Activated CD4-positive, CD25-positive, alpha-beta regulatory T cell treated with anti-CD3 and anti-CD28 coated beads, Interleukin-2, amount 50 U/mL, for 24 hours (primary cell): ENCODE results near the gene SLC2A9.
A peak's percentile ranks its signal among the peaks of the same experiment; 100 is the strongest.

Experiments
- ATAC-seq, 2 donors: fragments of 150-1000 bp; cut with Tn5 transposase; one replicate each; pipeline ENCODE4 v1.10.0; 2021; ENCODE audit warnings: mild to moderate bottlenecking in 1 of 2, moderate library complexity in 1 of 2

Gene SLC2A9

DNA sequence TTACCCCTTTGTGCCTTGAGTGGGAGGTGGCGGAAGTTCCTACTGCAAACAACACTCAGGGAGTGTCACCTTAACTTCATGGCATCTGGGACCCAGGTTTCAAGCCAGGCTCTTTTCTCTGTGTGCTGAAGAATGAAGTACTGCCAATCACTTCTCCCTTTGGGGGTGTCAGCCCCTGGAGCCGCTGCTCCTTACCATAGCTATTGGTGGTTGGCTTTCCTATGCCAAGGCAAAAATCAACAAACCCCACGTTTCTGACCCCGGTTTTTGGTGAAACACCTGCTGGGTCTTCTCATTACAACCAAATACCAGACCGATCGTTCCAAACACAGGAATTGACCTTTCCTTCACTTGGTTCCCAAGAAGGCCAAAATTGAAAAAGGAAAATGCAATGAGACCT, 19.7 kb upstream of the SLC2A9 start:
- no peak for ATAC-seq

DNA sequence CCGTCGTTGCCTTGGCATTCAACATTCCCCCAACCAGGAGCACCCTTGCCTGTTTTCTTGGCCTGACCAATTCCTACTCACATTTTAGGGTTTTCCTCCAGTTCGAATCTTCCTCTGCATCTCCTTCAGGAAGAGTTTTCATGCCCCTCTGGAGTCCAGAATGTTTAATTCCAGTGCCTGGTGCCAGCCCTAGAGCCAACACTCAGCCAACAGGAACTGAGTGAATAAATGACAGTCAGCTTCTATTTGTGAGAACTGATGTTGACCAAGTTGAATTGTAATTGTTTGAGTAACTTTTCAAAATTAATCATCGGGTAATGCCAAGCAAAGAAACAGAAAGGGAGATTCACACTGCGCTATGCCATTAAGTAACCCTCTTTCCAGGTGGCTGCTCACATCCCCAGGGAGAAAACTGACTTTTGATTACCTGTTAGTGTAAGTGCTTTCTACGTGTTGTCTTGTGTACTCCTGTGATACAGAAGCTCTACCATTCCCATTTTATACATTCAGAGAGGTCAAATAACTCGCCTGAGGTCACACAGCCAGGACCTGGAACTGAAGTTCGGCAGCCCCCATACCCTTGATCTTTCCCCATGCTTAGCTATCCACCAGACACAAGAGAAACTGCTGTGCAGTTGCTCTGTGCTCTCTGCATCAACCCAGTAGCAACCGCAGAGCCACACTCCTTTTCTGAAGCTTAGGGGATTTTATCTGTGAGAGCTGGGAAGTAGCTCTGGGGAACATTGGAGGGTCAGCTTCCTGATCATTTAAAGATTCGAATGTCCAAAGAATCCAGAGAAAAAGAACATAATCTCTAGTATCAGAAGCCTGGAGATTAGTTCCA, 19.0 kb upstream of the SLC2A9 start:
- no peak for ATAC-seq

DNA sequence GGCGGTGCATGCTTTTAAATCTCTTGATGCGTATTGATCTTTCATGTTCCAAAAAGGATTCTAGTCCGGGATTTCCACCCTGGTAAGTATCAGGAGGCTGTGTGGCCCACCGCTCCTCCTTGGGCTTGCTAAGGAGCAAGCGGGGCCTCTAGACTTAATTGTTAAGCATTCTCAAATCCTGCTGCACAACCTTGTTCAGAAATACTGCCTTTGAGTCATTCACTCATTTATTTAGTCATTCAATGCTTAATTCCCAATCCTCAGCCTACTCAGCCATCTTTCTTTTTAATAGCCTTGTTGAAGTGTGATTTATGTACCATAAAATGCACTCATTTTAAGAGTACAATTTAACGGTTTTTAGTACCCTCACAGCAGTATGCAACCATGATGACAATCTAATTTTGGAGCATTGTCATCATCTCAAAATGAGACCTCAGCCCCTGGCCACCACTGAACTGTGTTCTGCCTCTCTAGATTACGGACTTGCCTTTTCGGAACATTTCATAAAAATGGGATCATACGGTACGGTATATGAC, 15.6 kb upstream of the SLC2A9 start:
- no peak for ATAC-seq

DNA sequence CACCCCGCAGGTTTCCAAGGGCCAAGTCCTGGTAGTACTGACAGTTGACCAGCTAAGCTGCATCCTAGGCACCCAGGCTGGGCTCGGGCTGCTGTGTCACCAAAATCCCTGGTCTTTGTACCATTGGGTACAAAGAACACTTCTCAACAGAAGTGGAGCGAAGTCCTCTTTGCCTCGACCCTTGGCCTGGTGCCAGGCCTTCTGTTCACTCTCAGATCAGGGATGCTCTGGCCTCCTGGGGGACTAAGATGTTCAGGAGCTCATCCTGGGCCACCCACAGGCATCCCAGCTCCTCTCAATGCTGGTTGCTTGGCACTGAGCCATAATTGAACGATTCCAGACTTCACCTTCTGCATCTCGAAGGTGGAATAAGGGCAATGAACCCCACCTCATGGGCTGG, 13.8 kb upstream of the SLC2A9 start:
- no peak for ATAC-seq

DNA sequence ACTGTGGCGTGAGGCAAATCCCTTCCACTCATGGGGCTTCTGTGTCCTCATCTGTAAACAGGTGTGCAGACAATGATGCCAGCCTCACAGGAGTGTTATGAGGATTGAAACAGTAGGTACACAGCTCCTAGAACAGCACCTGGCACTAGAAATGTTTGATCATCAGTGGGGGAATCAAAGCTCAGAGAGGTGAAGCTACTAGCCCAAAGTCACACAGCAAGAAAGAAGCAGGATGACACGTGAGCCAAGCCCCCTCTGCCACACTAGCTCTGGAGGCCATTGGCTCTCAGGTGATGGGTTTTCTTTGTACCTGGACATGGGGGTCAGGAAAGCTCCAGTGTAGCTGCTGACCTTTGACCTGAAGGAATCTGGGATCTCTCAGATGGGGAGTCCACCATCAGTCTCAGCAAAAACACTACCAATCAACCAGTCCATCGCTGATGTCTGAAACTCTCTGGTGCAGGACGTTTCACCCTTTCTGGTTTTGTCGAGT, 13.4 kb upstream of the SLC2A9 start:
- no peak for ATAC-seq

DNA sequence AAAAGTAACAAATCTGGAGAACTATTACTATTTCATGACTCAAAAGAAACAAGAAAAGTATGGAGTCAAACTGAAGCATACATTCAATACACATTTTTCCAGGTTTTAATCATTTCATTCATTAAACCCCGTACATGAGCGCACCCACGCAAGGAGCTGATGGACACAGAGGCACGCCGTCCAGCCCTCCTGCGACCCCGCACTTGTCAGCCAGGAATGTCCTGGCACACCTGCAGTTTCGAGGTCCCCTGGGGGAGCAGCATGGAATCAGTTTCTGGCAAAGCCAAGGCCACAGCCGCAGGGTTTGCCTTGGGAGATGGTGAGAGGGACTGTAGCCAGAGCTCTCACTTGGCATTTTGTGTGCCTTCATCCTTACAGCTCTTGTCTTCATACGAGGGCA, 12.8 kb upstream of the SLC2A9 start:
- no peak for ATAC-seq

DNA sequence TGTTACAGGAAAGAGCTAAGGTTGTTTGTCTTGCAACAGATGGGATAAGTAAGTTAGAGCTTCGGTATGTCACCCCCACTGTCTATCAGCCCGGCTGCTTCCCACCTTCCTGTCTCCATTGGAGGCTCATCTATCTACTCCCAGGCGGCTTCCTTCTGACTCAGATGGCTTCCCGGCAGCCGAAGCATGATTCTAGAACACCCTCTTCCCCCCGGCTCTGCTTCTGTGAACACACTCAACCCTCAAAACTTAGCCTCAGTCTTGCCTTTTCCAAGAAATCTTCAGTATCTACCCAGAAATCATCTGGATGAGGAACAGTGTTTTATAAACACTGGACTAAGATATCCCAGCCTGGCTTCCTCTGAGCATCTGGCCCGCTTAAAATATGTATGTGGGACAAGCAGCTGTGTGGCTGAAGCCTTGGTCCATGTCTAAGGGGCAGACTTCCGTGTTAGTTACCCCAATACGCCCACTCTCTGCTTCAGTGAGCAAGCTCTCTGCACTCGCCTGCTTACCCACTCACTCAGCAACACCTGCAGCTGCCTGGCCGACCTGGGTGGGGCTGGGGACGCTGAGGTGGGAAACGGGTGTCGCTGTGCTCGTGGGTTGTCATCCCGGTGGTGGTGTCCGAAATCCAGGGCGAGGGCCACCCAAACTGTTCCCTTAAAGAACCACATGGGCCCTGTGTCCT, 12.0 kb upstream of the SLC2A9 start:
- ATAC-seq = peak in 1 of 2 donors; percentile 36

DNA sequence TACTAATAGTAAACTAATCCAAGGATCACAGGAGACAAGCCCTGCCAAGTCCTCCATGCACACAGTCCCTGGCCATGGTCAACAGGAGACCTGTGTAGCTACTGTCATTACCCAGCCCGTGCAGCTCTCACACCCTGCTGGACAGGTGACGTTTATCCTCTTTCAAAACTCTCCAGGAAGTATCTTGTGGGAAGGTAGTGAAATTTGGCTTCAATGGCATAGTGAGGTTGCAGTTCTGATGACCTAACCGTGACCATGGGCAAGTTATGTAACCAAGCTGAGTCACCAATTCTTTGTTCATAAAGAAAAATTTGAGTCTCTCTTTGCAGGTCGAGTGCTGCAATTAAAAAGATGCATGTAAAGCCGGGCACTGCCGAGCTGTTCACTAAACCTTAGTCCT, 11.3 kb upstream of the SLC2A9 start:
- ATAC-seq = no peak

DNA sequence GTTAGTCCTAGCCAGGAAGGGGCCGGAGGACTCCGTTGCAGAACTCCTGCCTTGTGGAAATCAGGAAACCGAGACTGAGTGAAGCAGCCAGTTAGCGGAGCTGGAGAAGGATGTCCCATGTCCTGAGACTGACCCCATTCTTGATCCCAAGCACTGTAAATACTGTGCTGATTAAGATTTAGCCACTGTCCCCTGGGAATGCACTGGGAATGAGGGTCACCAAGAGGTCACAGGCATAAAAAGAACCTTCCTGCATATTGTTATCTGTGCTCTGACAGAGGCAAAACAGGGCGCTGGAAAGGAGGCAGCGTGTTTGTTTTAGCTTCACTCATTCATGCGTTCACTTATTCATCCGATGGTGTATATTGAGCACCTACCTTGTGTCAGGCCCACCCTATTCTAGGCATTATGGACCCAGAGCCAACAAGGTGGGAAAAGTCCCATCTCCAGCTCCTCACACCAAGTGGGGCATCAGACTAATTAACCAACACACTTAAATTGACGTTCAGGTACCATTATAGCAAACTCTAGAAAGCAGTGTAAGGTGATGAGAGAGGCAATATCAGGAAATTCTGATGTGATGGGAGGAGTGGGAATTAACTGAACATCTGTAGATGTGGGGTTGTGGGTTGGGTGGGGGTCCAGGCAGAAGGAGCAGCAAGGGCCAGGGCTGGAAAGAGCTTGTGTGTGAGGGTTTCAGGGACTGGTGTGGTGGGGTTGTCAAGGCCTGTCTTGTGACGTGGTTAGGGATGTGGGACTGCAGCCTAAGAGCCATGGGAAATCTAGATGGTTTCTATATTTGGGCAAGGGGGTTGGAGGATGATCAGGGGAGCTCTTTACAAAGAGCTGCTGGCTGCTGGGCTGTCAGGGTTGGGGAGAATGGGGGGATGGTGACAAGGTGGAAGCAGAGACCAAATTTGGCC, 10.6 kb upstream of the SLC2A9 start:
- ATAC-seq = no peak

DNA sequence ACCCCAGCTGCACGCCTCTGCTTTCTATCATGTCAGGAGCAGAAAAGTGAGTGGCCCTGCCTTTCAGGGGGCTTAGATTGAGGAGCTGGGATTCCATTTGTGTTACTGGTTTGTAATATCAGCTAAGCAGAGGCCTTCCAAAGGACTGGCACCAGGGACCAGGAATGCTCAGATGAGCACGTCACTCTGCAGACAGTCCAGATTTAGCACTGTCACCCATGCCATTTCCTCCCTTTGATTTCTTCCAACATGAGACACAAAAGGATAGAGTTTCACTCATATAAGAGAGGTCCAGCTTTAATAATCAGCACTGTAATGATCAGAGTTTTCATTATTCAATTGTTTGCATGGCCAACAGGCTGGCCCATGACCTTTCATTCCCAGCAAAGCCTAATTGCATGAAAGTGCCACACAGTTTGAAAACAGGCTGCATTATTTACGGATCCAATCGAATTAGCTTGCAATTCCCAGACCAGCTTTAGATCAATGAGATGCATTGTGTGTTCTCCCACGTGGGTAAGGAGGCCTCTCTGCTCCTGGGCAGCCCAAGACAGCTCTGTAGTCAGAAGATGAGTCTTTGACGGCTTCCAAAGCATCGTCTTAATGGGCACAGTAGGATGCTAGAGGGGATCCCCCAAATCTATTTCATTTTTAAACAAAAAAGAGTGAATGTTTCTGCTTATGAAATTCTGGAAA, 9.8 kb upstream of the SLC2A9 start:
- ATAC-seq = no peak

DNA sequence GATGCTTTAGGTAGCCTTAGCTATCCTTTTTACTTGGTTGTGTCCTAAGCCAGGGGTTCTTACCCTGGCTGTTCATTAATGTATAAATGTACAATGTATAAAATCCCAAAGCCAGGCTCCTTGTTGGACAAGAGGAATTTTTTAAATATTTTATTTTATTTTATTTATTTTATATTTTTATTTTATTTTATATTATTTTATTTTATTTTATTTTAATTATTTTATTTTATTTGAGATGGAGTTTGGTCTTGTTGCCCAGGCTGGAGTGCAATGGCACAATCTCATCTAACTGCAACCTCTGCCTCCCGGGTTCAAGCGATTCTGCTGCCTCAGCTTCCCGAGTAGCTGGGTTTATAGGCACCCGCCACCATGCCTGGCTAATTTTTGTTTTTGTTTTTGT, 8.1 kb upstream of the SLC2A9 start:
- ATAC-seq = no peak

DNA sequence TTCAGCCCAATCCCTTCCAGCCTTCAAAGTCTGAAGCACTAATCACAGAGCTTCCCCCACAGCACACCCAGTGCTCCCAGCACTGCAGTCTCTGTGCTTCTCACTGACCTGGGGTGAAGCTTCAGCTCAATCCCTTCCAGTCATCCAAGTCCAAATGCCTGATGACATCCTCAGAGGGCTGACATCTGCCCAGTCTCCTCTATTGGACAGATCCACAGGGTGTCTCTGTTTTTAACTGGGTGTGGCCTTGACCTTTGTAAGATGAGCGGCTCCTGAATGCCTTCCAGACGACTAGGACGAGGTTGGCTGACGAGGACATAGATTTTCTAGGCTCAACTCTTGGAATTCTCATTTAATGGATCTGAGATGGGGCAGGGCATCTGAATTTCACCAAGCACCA, 7.6 kb upstream of the SLC2A9 start:
- ATAC-seq = no peak

DNA sequence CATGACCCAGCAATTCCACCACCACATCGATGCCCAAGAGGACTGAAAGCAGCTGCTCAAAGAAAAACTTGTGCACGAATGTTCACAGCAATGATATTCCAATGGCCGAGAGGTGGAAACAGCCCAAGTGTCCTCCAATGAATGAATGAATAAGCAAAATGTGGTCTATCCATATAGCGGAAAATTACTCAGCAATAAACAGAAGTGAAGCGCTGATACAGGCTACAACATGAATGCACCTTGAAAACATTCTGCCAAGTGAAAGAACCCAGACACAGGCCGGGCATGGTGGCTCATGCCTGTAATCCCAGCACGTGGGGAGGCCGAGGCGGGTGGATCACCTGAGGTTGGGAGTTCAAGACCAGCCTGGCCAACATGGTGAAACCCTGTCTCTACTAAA, 5.2 kb upstream of the SLC2A9 start:
- no peak for ATAC-seq

DNA sequence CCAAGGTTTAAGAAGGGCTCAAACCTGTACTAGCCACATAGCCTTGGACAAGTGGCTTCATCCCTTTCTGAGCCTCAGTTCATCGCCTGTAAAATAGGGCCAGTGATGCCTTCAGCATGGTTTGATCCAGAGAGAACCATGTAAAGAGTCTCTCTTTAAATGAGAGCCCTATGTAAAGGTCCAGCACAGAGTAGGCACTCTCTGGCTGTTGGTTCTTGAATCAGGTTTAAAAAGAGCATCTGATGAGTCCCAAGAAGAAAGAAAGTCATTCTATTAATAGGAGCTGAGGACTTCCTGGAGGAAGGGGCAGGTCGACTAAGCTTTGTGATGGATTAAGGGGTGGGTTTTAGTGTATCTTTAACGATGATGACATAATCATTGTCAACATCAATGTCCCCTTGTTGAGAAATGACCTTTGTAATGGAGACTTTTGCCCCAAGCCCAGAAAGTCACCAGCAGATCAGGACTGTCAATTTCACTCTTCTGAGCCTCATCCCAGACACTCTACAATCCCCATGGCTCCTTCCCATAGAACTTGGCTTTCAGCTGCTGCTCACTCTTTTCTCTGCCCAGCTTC, 4.0 kb upstream of the SLC2A9 start:
- ATAC-seq = no peak

DNA sequence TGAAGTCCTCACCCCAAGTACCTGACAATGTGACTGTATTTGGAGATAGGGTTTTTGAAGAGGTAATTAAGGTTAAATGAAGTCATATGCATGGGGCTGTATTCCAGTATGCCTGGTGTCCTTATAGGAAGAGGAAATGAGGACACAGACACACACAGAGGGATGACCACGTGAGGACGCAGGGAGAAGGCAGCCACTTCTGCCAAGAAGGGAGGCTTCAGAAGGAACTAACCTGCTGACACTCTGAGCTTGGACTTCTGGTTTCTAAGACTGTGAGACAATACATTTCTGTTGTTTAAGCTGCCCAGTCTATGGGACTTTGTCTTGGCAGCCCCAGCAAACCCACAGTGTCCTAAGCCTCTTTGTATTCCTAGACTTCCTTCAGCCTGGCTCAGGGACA, 3.0 kb upstream of the SLC2A9 start:
- no peak for ATAC-seq

DNA sequence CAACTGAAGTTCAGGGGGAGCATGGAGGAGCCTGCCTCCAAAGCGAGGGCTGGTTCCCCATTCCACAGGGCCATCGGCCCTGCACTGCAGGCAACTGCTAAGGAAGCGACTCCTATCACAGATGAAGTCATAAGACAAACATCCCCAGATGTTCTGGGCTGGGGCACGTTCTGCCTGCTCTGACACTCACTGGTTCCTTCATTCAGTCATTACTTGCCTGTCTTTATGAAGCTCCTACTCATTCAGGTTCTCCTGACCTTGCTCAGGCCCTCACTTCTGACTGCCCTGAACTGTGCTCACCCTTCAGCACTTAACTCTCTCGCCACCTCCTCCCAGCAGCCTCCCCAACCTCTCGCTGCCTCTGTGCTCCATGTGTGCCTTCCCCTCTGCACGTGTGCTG, 2.5 kb upstream of the SLC2A9 start:
- ATAC-seq = no peak

DNA sequence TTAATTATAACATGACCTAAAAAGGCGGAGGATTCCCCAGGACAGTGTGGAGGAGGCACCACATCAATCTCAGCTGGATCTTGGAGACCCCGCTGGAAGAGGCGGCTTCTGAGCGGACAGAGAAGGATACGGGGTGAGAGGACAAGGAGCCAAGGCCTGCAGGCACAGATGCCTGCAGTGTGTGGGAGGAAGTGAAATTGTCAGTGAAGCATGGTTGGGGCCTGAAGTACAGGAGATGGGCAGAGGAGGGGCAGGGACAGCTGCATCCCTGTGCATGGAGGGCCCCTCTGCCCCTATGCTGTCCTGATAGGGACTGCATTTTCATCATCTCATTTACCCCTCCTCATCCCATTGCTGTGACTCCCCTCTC, 1.7 kb upstream of the SLC2A9 start:
- ATAC-seq = no peak

DNA sequence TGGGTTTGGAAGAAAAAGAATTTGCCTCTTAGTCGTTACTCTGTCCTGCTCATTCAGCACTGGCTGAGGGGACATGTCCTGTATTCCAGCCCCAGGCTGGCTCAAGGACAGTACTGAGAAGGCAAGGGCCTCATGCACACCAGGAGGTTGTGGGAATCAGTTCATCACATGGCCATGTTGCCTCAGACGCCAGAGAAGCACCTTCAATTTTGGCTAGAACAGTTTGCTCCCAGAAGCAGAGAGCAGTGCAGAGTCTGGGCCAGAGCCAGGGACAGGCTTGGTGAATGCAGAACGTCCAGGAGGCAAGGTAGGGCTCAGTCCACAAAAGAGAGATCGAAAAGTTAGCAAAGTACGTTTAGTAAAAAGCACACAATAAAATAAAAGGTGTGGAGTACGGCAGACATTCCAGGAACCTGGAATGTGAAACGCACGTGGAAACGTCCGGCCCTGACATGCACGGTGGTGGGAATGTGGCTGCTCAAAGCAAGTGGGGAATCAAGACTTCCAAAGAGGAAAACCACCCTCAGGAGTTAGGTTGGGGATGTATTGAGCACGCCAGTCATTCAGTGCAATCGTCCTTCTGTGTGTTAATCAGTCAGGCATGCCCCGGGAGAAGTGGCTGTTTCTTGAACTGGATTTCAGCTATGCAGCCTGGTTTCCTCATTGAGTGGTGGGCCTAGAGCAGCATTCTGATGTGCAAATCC, 1.2 kb upstream of the SLC2A9 start:
- no peak for ATAC-seq

DNA sequence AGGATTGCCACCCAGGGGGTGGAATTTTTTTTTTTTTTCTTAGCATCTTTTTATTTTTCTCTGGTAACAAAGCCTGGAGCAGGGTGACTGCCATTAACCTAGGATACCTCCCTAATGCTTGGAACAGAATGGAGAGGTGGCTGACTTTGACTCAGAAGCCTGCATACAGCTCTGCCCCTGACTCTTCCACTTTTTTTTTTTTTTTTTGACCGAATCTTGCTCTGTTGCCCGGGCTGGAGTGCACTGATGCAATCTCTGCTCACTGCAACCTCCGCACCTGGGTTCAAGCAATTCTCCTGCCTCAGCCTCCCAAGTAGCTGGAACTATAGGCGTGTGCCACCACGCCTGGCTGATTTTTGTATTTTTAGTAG, 341 bp upstream of the SLC2A9 start:
- no peak for ATAC-seq

DNA sequence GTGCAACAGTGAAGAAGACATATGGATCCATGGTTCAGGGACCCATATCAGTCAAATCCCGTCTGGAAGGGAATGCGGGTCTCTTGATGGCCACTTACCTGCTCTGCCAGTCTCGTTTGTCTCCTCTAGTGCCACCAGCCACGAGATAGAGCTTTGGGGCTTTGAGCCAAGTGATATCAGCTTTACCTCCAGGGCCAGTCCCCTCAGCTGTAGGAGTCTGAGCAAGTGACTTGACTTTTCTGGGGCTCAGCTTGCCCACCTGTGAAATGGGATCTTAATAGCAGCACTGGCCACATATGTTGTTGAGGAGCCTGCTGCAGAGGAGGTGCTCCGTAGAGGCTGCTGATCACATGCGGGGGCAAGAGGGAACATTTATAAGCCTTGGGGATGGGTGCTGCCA, 1.2 kb downstream of the SLC2A9 start:
- ATAC-seq = no peak

DNA sequence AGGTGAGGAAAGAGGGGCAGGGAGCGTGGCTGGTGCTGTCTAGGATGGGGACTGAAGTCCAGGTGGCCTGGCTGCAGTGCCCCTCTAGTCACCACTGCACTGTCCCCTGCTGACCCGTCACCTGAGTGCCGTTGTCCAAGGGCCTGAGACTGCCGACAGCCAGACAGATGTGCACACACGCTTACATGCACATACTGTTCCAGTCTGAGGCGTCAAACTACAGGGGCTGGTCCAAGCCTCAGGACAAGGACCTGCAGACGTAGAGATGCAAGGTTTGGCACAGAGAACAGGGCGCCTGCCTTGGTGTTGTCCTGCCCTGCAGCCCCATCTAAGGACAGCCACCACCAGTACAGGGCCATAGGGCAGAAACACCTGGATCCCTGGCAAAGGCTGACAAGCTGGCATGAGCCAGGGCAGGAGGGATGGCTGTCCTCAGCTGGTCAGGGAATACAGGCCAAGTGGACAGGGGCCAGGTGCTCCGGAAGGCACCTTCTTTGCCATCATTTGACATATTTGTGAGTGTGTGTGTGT, 1.7 kb downstream of the SLC2A9 start:
- no peak for ATAC-seq
